Suprapubic skin (tissue), 4 donors: ENCODE data around the gene MAGI1.

Source experiments
- POLR2A ChIP-seq, 2 donors: fragments of 450-650 bp; IDR thresholded peaks; one replicate each; pipeline ENCODE4 v1.6.1; 2017; ENCODE audit warnings: antibody characterized with exemption in 2 of 2, mild to moderate bottlenecking in 2 of 2, moderate library complexity in 2 of 2
- POLR2AphosphoS5 ChIP-seq, 3 donors: sonication (generic); formaldehyde crosslinking; IDR thresholded peaks; one replicate each; pipeline ENCODE4 v1.6.1; 2017; ENCODE audit warnings: antibody characterized with exemption in 3 of 3

DNA sequence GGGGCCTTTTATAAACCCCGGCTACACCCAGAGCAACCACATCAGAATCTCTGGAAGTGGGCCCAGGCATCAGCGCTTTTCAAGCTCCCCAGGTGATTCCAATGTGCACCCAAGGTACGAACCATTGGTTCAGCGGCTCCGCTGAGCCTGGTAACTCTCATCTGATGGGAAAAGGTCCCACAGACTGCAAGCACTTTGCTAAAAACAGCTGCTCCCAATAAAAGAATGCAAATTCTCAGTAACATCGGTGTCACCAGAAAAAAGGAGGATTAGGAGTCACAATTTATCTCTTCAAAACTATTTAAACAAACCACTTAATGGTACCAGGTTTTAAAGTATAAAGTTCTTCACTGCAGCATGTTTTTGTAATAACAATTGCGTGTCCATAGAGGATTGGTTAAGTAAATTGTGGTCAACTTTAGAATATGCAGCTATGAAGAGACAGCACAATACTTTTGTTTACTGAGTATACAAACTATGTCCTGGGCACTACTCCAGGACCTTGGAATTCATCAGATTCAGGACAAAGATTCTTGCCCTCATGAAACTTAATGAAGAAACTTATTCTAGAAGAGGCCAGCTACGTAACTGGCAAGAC lies 690.2 kb downstream of the MAGI1 start:
- no peak for TF ChIP-seq POLR2AphosphoS5 (IDR thresholded peaks at IDR 0.05)
- no peak for TF ChIP-seq POLR2A (IDR thresholded peaks at IDR 0.05)
